Osteocyte (in vitro differentiated cells): ENCODE measurements around the gene SYNE1. TPM values are rescaled to one million over a fixed set of nuclear protein-coding genes. Genes with fewer than 3 reads are reported as not detected.

Experiments used
- DNase-seq: peaks from one replicate; pipeline ENCODE4 v3.0.0; 2021; ENCODE audit warnings: mixed read lengths; ENCODE audit not compliant: unreplicated experiment; ENCODE audit errors: extremely low spot score
- H3K27ac Mint-ChIP-seq: one replicate; pipeline ENCODE4 v1.8.0; 2021; ENCODE audit warnings: mild to moderate bottlenecking, mixed read lengths; ENCODE audit not compliant: unreplicated experiment
- H3K27me3 Mint-ChIP-seq: one replicate; pipeline ENCODE4 v1.8.0; 2021; ENCODE audit warnings: mixed read lengths; ENCODE audit not compliant: unreplicated experiment
- H3K36me3 Mint-ChIP-seq: one replicate; pipeline ENCODE4 v1.8.0; 2021; ENCODE audit warnings: mixed read lengths; ENCODE audit not compliant: unreplicated experiment
- H3K4me1 Mint-ChIP-seq: one replicate; pipeline ENCODE4 v1.8.0; 2021; ENCODE audit warnings: mixed read lengths; ENCODE audit not compliant: unreplicated experiment
- H3K4me3 Mint-ChIP-seq: one replicate; pipeline ENCODE4 v1.8.0; 2021; ENCODE audit warnings: mild to moderate bottlenecking, moderate library complexity, mixed read lengths; ENCODE audit not compliant: unreplicated experiment
- H3K9me3 Mint-ChIP-seq: one replicate; pipeline ENCODE4 v1.8.0; 2021; ENCODE audit warnings: mixed read lengths; ENCODE audit not compliant: unreplicated experiment
- CTCF ChIP-seq: fragments of 200-600 bp; sonication (generic); IDR thresholded peaks from 2 replicates; pipeline ENCODE4 v1.5.0; 2021; ENCODE audit warnings: antibody characterized with exemption, mild to moderate bottlenecking, moderate library complexity
- total RNA-seq: library from RNA; stranded (reverse); gene quantifications from 2 replicates; pipeline ENCODE4 v1.2.1, GENCODE V29; 2021

The SYNE1 gene
- total RNA-seq, 1 donor from 2014 or later: 130 TPM

DNA sequence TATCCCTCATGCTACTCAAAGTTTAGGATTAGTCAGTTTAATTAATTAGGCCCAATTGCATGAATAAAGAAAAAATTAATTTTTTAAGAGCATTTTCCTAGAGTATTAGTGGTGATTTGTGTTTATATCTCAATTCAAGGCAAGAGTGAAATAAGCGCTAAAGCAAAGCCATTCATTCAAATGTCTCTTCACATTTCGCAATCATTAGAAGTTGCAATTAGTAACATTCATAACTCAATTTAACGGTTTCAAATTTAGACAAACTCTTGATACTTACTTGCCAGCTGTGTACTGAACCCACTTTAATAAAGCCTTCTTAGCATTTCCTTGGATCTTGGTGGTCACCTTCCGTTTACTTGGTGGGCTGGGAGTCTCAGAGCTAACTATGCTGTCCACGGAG is 127.2 kb downstream of the SYNE1 start:
- no peaks in the 10 kb centered on the region for H3K36me3 Mint-ChIP-seq
- no peaks in the 10 kb centered on the region for H3K9me3 Mint-ChIP-seq
- H3K27me3 Mint-ChIP-seq: no peaks in the 10 kb centered on the region
- no peak overlapping the region for H3K27ac Mint-ChIP-seq
- DNase-seq: no peak
- H3K4me3 Mint-ChIP-seq: no peak overlapping the region
- no peaks in the 10 kb centered on the region for H3K4me1 Mint-ChIP-seq
- no peak for TF ChIP-seq CTCF

GRCh38 chr6:152508477-152508876 is 128.7 kb downstream of the SYNE1 start:
- H3K27me3 Mint-ChIP-seq: no peaks in the 10 kb centered on the region
- H3K27ac Mint-ChIP-seq: no peak overlapping the region
- no peaks in the 10 kb centered on the region for H3K9me3 Mint-ChIP-seq
- no peak overlapping the region for H3K4me3 Mint-ChIP-seq
- H3K4me1 Mint-ChIP-seq: no peaks in the 10 kb centered on the region
- no peak for DNase-seq
- TF ChIP-seq CTCF: no peak
- H3K36me3 Mint-ChIP-seq: no peaks in the 10 kb centered on the region

DNA sequence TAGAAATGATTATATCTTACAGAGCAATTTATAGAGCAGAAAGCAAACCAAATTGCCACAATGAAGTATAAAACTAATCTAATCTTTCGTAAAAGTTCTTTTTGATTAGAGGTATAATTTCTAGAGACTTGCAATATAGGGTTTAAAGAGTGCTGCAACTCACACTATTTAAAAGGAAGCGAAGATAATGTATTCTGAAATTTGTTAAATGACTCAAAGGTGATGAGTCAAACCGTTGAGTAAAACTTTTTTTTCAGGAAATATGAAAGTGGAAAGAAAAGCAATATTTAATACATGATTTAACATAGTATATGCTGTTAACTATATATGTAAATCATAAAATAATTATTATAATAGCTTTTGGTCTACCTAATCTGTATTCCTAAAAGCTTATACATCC is 133.6 kb downstream of the SYNE1 start:
- no peak for DNase-seq
- Mint-ChIP-seq H3K4me3 (no peak overlapping the region), H3K27me3 (no peaks in the 10 kb centered on the region), H3K9me3 (no peaks in the 10 kb centered on the region), H3K36me3 (no peaks in the 10 kb centered on the region), H3K4me1 (no peaks in the 10 kb centered on the region), H3K27ac (no peak overlapping the region)
- TF ChIP-seq CTCF: no peak

- H3K4me3 Mint-ChIP-seq: no peak overlapping the region
- TF ChIP-seq CTCF: no peak
- no peaks in the 10 kb centered on the region for H3K9me3 Mint-ChIP-seq
- no peak for DNase-seq
- H3K27me3 Mint-ChIP-seq: no peaks in the 10 kb centered on the region
- H3K4me1 Mint-ChIP-seq: peaks cover 4% of the 10 kb centered on the region
- no peaks in the 10 kb centered on the region for H3K36me3 Mint-ChIP-seq
- H3K27ac Mint-ChIP-seq: no peak overlapping the region
Observed at GRCh38 chr6:152502421-152503188, 134.6 kb downstream of the SYNE1 start.

GRCh38 chr6:152499931-152500330 is 137.2 kb downstream of the SYNE1 start:
- no peak for TF ChIP-seq CTCF
- H3K27me3 Mint-ChIP-seq: no peaks in the 10 kb centered on the region
- H3K4me3 Mint-ChIP-seq: no peak overlapping the region
- no peaks in the 10 kb centered on the region for H3K36me3 Mint-ChIP-seq
- H3K4me1 Mint-ChIP-seq: peaks cover 4% of the 10 kb centered on the region
- DNase-seq: no peak
- H3K9me3 Mint-ChIP-seq: no peaks in the 10 kb centered on the region
- H3K27ac Mint-ChIP-seq: no peak overlapping the region
